OCI-LY1 (cell line): ENCODE measurements around the gene SUMO4.

Experiments
- H2AFZ ChIP-seq: fragments of 200-600 bp; sonication (generic), shearing (Covaris generic); 2 replicates; pipeline ENCODE4 v1.6.0; 2014; ENCODE audit warnings: antibody characterized with exemption, mild to moderate bottlenecking, low read length
- H3F3A ChIP-seq: fragments of 200-600 bp; sonication (generic), shearing (Covaris generic); 2 replicates; pipeline ENCODE4 v1.6.0; 2014; ENCODE audit warnings: mild to moderate bottlenecking, antibody characterized with exemption, low read length, moderate library complexity; ENCODE audit not compliant: insufficient read depth
- H3K27ac ChIP-seq: fragments of 200-600 bp; sonication (generic); 2 replicates; pipeline ENCODE4 v1.5.1; 2014; ENCODE audit warnings: low read length, mixed run types, mild to moderate bottlenecking, low read depth; ENCODE audit not compliant: poor library complexity, severe bottlenecking
- H3K27me3 ChIP-seq: fragments of 200-600 bp; sonication (generic); 2 replicates; pipeline ENCODE4 v1.6.0; 2014; ENCODE audit warnings: antibody characterized with exemption, mild to moderate bottlenecking, low read length, moderate library complexity; ENCODE audit not compliant: insufficient read depth
- H3K36me3 ChIP-seq: fragments of 200-600 bp; sonication (generic); 2 replicates; pipeline ENCODE4 v1.6.1; 2014; ENCODE audit warnings: mild to moderate bottlenecking, antibody characterized with exemption, low read length, moderate library complexity, mixed read lengths; ENCODE audit not compliant: insufficient read depth
- H3K4me1 ChIP-seq: fragments of 200-600 bp; sonication (generic); 2 replicates; pipeline ENCODE4 v1.5.1; 2014; ENCODE audit warnings: mild to moderate bottlenecking, low read length, moderate library complexity; ENCODE audit not compliant: insufficient read depth, severe bottlenecking
- H3K4me2 ChIP-seq: fragments of 200-600 bp; sonication (generic), shearing (Covaris generic); 2 replicates; pipeline ENCODE4 v1.6.1; 2014; ENCODE audit warnings: low read length
- H3K4me3 ChIP-seq: fragments of 200-600 bp; sonication (generic); 2 replicates; pipeline ENCODE4 v1.5.1; 2014; ENCODE audit warnings: low read length, low read depth, mild to moderate bottlenecking, mixed read lengths; ENCODE audit not compliant: poor library complexity, severe bottlenecking
- H3K79me2 ChIP-seq: fragments of 200-600 bp; shearing (Covaris generic); 2 replicates; pipeline ENCODE4 v1.6.1; 2016; ENCODE audit warnings: mixed run types, low read length, mixed read lengths; ENCODE audit not compliant: insufficient read depth
- H3K9ac ChIP-seq: fragments of 200-600 bp; sonication (generic), shearing (Covaris generic); 2 replicates; pipeline ENCODE4 v1.6.1; 2014; ENCODE audit warnings: mild to moderate bottlenecking, low read length, mixed read lengths
- H3K9me2 ChIP-seq: fragments of 200-600 bp; sonication (generic), shearing (Covaris generic); 2 replicates; pipeline ENCODE4 v1.6.1; 2014; ENCODE audit warnings: low read depth, mild to moderate bottlenecking, low read length, mixed read lengths
- H3K9me3 ChIP-seq: fragments of 200-600 bp; shearing (Covaris generic); 2 replicates; pipeline ENCODE4 v1.6.1; 2014; ENCODE audit warnings: low read length, mixed read lengths
- H4K20me1 ChIP-seq: fragments of 200-600 bp; sonication (generic), shearing (Covaris generic); 2 replicates; pipeline ENCODE4 v1.6.0; 2016; ENCODE audit warnings: mild to moderate bottlenecking, low read length; ENCODE audit not compliant: insufficient read depth
- EZH2 ChIP-seq: fragments of 200-600 bp; sonication (generic), shearing (Covaris generic); IDR thresholded peaks from 2 replicates; pipeline ENCODE4 v1.8.0; 2017; ENCODE audit warnings: borderline replicate concordance, mixed run types, mild to moderate bottlenecking, antibody characterized with exemption, low read length, moderate library complexity, mixed read lengths
- TF ChIP-seq, protein P1 (sequence below): fragments of 200-600 bp; sonication (generic), shearing (Covaris generic); IDR thresholded peaks from 2 replicates; pipeline ENCODE4 v1.5.1; 2017; ENCODE audit warnings: mild to moderate bottlenecking, antibody characterized with exemption, low read length, moderate library complexity, mixed read lengths

SUMO4 gene

DNA sequence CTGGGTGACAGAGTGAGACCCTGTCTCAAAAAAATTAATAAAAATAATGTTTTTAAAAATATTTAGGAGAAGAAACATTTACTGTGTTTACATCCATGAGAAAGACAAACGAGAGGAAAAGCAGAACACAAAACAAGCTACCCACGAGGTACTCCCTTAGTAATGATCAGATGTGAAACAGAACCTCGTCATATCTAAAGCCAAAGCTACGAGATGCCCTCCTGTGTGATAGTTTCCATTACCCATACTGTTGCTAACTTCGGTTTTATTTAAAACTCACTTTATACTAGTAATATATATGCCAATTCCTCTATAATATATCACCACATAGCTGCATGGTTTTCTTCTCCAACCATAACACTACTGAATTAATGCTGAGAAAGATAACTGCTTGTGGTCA, 21.1 kb downstream of the SUMO4 start:
- H3K9me3 ChIP-seq = no peaks in the 10 kb centered on the region
- TF ChIP-seq EZH2 = no peak
- TF ChIP-seq, protein P1, sequence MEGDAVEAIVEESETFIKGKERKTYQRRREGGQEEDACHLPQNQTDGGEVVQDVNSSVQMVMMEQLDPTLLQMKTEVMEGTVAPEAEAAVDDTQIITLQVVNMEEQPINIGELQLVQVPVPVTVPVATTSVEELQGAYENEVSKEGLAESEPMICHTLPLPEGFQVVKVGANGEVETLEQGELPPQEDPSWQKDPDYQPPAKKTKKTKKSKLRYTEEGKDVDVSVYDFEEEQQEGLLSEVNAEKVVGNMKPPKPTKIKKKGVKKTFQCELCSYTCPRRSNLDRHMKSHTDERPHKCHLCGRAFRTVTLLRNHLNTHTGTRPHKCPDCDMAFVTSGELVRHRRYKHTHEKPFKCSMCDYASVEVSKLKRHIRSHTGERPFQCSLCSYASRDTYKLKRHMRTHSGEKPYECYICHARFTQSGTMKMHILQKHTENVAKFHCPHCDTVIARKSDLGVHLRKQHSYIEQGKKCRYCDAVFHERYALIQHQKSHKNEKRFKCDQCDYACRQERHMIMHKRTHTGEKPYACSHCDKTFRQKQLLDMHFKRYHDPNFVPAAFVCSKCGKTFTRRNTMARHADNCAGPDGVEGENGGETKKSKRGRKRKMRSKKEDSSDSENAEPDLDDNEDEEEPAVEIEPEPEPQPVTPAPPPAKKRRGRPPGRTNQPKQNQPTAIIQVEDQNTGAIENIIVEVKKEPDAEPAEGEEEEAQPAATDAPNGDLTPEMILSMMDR = no peak
- H4K20me1 ChIP-seq = no peaks in the 10 kb centered on the region
- no peaks in the 10 kb centered on the region for H3K79me2 ChIP-seq
- H3K9ac ChIP-seq = no peak overlapping the region
- H3K36me3 ChIP-seq = no peaks in the 10 kb centered on the region
- H3F3A ChIP-seq = no peaks in the 10 kb centered on the region
- peaks cover 4% of the 10 kb centered on the region; the same call in 1 of the 2 replicates for H3K27me3 ChIP-seq
- no peaks in the 10 kb centered on the region for H3K9me2 ChIP-seq
- H3K27ac ChIP-seq = no peak overlapping the region
- H3K4me2 ChIP-seq = no peak overlapping the region
- no peak overlapping the region for H2AFZ ChIP-seq
- H3K4me3 ChIP-seq = no peak overlapping the region
- H3K4me1 ChIP-seq = no peaks in the 10 kb centered on the region

GRCh38 chr6:149422581-149422980, 22.5 kb downstream of the SUMO4 start:
- Histone ChIP-seq H3K4me2 (no peak overlapping the region), H3K9me3 (no peaks in the 10 kb centered on the region)

GRCh38 chr6:149423964-149424440, 23.9 kb downstream of the SUMO4 start:
- TF ChIP-seq, protein P1 = no peak
- TF ChIP-seq EZH2 = no peak
- H3K9me3 ChIP-seq = no peaks in the 10 kb centered on the region
- H3K27ac ChIP-seq = no peak overlapping the region
- H3K9ac ChIP-seq = no peak overlapping the region
- H3K27me3 ChIP-seq = peaks cover 4% of the 10 kb centered on the region; the same call in 1 of the 2 replicates
- H3K4me2 ChIP-seq = no peak overlapping the region
- H3K36me3 ChIP-seq = no peaks in the 10 kb centered on the region
- no peaks in the 10 kb centered on the region for H3F3A ChIP-seq
- no peaks in the 10 kb centered on the region for H3K4me1 ChIP-seq
- H3K4me3 ChIP-seq = no peak overlapping the region
- no peaks in the 10 kb centered on the region for H3K9me2 ChIP-seq
- no peaks in the 10 kb centered on the region for H4K20me1 ChIP-seq
- H3K79me2 ChIP-seq = no peaks in the 10 kb centered on the region
- no peak overlapping the region for H2AFZ ChIP-seq

More at GRCh38 chr6:149422581-149422980, 22.5 kb downstream of the SUMO4 start:
- H3K79me2 ChIP-seq = no peaks in the 10 kb centered on the region
- no peak overlapping the region for H2AFZ ChIP-seq
- no peaks in the 10 kb centered on the region for H3F3A ChIP-seq
- H3K27ac ChIP-seq = no peak overlapping the region
- peaks cover 4% of the 10 kb centered on the region; the same call in 1 of the 2 replicates for H3K27me3 ChIP-seq
- no peak overlapping the region for H3K9ac ChIP-seq
- TF ChIP-seq EZH2 = no peak
- TF ChIP-seq, protein P1 = no peak
- H3K36me3 ChIP-seq = no peaks in the 10 kb centered on the region
- H4K20me1 ChIP-seq = no peaks in the 10 kb centered on the region
- no peak overlapping the region for H3K4me3 ChIP-seq
- no peaks in the 10 kb centered on the region for H3K4me1 ChIP-seq
- H3K9me2 ChIP-seq = no peaks in the 10 kb centered on the region
